A549 (cell line): Measurements from ENCODE around the gene PDE12. TPM values are rescaled to one million over a fixed set of nuclear protein-coding genes. Genes with fewer than 3 reads are reported as not detected.

Experiments used
- ATAC-seq, 2 experiments: fragments of 200-7000 bp in 1 of 2; fragments of >200 bp in 1 of 2; cut with Nextera tagmentation in 1 of 2; cut with Tn5 transposase in 1 of 2; 3 replicates each; pipeline versions ENCODE4 v1.8.0 to v1.9.1; 2018 to 2020; ENCODE audit warnings: mild to moderate bottlenecking in 1 of 2, moderate library complexity in 1 of 2
- CTCF ChIA-PET: fragments of 300-600 bp; sonication (Branson Sonifier 250); formaldehyde crosslinking; extraction: SDS; loops from one replicate; lab custom pipeline; 2021; ENCODE audit warnings: antibody characterized with exemption, inconsistent platforms; lab: Yijun Ruan, JAX
- POLR2A ChIA-PET: fragments of 350-600 bp; formaldehyde crosslinking; extraction: SDS; loops from one replicate; lab custom pipeline; 2021; ENCODE audit warnings: antibody characterized with exemption, inconsistent platforms; lab: Yijun Ruan, JAX
- DNase-seq, 2 experiments: peaks; one replicate each; pipeline versions ENCODE4 v3.0.0 to v3.0.0-alpha.2; 2011 to 2016; ENCODE audit warnings: low read depth in 1 of 2, low spot score in 1 of 2
- FAIRE-seq: peaks from 2 replicates; lab custom pipeline; 2011; peaks lifted over from hg19 to GRCh38; lab: Jason Lieb, UNC
- H3K27ac ChIP-seq, 2 experiments: fragments of >200 bp; sonication (Bioruptor Twin); formaldehyde crosslinking; 3 replicates each; pipeline ENCODE4 v1.5.1; 2016 to 2017
- H3K4me1 ChIP-seq: fragments of >200 bp; sonication (Bioruptor Twin); formaldehyde crosslinking; 3 replicates; pipeline ENCODE4 v1.6.1; 2016
- H3K4me2 ChIP-seq: fragments of >200 bp; sonication (Bioruptor Twin); formaldehyde crosslinking; 3 replicates; pipeline ENCODE4 v1.6.1; 2016
- H3K4me3 ChIP-seq: fragments of >200 bp; sonication (Bioruptor Twin); formaldehyde crosslinking; 3 replicates; pipeline ENCODE4 v1.5.1; 2016
- H3K9me3 ChIP-seq: fragments of >200 bp; sonication (Bioruptor Twin); formaldehyde crosslinking; 3 replicates; pipeline ENCODE4 v1.6.1; 2016
- CBX2 ChIP-seq: fragments of 200-600 bp; sonication (generic); IDR thresholded peaks from 2 replicates; pipeline ENCODE4 v1.6.1; 2016; ENCODE audit warnings: low read depth, mild to moderate bottlenecking, borderline replicate concordance
- CEBPB ChIP-seq, 2 experiments: fragments of >200 bp in 1 of 2; sonication (Bioruptor Twin) in 1 of 2; formaldehyde crosslinking in 1 of 2; IDR thresholded peaks; 2 replicates each; pipeline ENCODE4 v1.6.1; 2012 to 2016
- CHD2 ChIP-seq: fragments of 150-350 bp; IDR thresholded peaks from 2 replicates; pipeline ENCODE4 v1.6.1; 2014; ENCODE audit warnings: low read length; ENCODE audit not compliant: partially characterized antibody
- EHF ChIP-seq: fragments of 250-450 bp; sonication (Bioruptor Pico); IDR thresholded peaks from 2 replicates; pipeline ENCODE4 v1.5.0; 2020; ENCODE audit warnings: mild to moderate bottlenecking
- ESRRA ChIP-seq: fragments of 150-350 bp; IDR thresholded peaks from 2 replicates; pipeline ENCODE4 v1.6.1; 2014; ENCODE audit warnings: mild to moderate bottlenecking, low read length, borderline replicate concordance
- FOSB ChIP-seq: fragments of 250-450 bp; sonication (Bioruptor Pico); IDR thresholded peaks from 2 replicates; pipeline ENCODE4 v1.5.0; 2020; ENCODE audit warnings: mild to moderate bottlenecking, moderate library complexity
- JUN ChIP-seq, 2 experiments: fragments of >200 bp; sonication (Bioruptor Twin); formaldehyde crosslinking; IDR thresholded peaks; 2 replicates in 1 of 2; 3 replicates in 1 of 2; pipeline ENCODE4 v1.6.1; 2016 to 2017
- MAFK ChIP-seq: fragments of 450-650 bp; IDR thresholded peaks from 2 replicates; pipeline ENCODE4 v1.6.1; 2014; ENCODE audit not compliant: partially characterized antibody
- PHF8 ChIP-seq: fragments of 200-600 bp; sonication (generic); IDR thresholded peaks from 2 replicates; pipeline ENCODE4 v1.6.1; 2016; ENCODE audit warnings: low read depth, mild to moderate bottlenecking, antibody characterized with exemption, moderate library complexity, borderline replicate concordance
- POLR2A ChIP-seq: IDR thresholded peaks from 2 replicates; pipeline ENCODE4 v1.6.1; 2012; ENCODE audit warnings: mild to moderate bottlenecking, low read length
- RAD21 ChIP-seq, 2 experiments: fragments of >200 bp in 1 of 2; sonication (Bioruptor Twin) in 1 of 2; formaldehyde crosslinking in 1 of 2; IDR thresholded peaks in 1 of 2; conservative IDR thresholded peaks in 1 of 2; 2 replicates in 1 of 2; 3 replicates in 1 of 2; pipeline ENCODE4 v1.6.1; 2012 to 2018; ENCODE audit warnings: inconsistent platforms in 1 of 2
- SMC3 ChIP-seq: fragments of >200 bp; sonication (Bioruptor Twin); formaldehyde crosslinking; IDR thresholded peaks from 3 replicates; pipeline ENCODE4 v1.6.1; 2018; ENCODE audit warnings: inconsistent platforms
- SREBF2 ChIP-seq: fragments of 450-650 bp; IDR thresholded peaks from 2 replicates; pipeline ENCODE4 v1.6.1; 2014; ENCODE audit warnings: mild to moderate bottlenecking, moderate library complexity
- WGBS: methylation state at CpG from one replicate; pipeline ENCODE4 v1.1.6; 2017; ENCODE audit errors: missing lambda C conversion rate; 5-methylcytosine and 5-hydroxymethylcytosine counted together
- polyA plus RNA-seq, 4 experiments: library from polyadenylated mRNA; depleted of rRNA in 3 of 4; stranded (reverse); fragments of >200 nt; fragmentation: RNase III in 1 of 4; extraction: RNeasy Plus Mini Kit Qiagen cat#74134 plus additional on column Dnase treatment in 1 of 4; gene quantifications; 2 replicates in 3 of 4; 3 replicates in 1 of 4; pipeline ENCODE4 v1.2.3, GENCODE V29; 2011 to 2017
- TF ChIP-seq, protein P1 (sequence below): fragments of 450-650 bp; IDR thresholded peaks from 2 replicates; pipeline ENCODE4 v1.6.1; 2014; ENCODE audit warnings: antibody characterized with exemption
- TF ChIP-seq, protein P2 (sequence below): IDR thresholded peaks from 2 replicates; pipeline ENCODE4 v1.6.1; 2012
- TF ChIP-seq, protein P3 (sequence below): IDR thresholded peaks from 2 replicates; pipeline ENCODE4 v1.6.1; 2012
- TF ChIP-seq, protein P4 (sequence below): fragments of 250-450 bp; sonication (Bioruptor Pico); IDR thresholded peaks from 2 replicates; pipeline ENCODE4 v1.5.0; 2021; ENCODE audit warnings: mild to moderate bottlenecking, moderate library complexity, borderline replicate concordance
- TF ChIP-seq, protein P5 (sequence below): fragments of >200 bp; sonication (Bioruptor Twin); formaldehyde crosslinking; IDR thresholded peaks from 3 replicates; pipeline ENCODE4 v1.5.1; 2016

Gene PDE12
- polyA plus RNA-seq, 2 of the 4 experiments (the other 2 are of a cell fraction), result 12.7 to 14.4 TPM

DNA sequence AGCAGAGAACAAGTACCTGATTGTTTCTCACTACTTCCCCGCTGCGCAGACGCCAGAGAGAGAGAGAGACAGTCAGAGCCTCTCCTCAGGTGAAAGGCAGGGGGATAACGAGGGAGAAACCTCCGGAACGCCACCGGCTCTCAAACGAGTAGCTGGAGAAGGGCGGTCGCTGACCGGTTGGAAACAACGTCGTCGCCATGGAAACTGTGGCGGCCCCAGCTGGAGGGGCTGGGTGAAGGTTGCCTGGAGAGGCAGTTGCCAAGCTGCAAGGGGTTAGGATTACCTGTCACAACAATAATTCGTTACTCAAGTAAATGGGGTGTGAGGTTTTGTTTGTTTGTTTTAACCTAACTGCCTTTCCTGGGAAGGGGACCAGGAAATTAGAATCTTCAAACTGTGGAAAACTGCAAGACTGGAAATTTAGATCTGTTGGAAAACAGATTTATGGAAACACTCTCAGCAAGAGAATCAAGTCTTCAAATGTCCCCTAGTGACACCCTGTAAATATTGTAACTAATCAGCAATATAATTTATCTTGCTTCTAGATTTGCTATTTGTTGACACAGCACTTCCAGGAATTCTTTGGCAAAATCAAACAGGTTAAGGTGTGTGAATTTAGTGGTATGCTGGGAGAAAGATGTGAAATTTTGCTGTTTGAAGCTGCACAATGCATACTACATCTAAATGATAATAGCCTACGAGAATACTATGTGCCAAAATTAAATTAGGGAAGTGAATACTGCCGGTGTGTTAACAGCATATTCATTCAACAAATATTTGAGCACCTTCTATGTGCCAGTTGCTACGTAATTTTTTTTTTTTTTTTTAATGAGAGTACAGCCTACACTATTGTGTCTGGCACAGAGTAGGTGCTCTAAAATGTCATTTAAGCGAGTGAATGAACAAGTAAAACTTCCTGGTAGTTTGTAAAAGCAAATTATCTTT lies 11.6 kb upstream of the PDE12 start, which contains the start of gene DNAH12:
TSS of gene DNAH12 (minus strand) at position 164 of the 945 bp plus-strand sequence. CDS start 1,474 bp downstream, outside the sequence.
- WGBS, result 57% methylated on average over 20 of the region's 20 CpGs
- ATAC-seq, result peak in 1 of 2 experiments; percentile 35; a peak in 1 of 6 replicates
- no peak within 1 kb of the TSS; a peak in 1 of 6 replicates for H3K27ac ChIP-seq
- peak within 1 kb of the TSS; percentile 43 for H3K4me2 ChIP-seq
- H3K4me3 ChIP-seq, result no peak within 1 kb of the TSS
- DNase-seq, result peak in 1 of 2 experiments; percentile 8
- no peaks in the 10 kb centered on the region for H3K9me3 ChIP-seq
- no peak for FAIRE-seq
- TF ChIP-seq MAFK, result peak; percentile 45
- no peak for TF ChIP-seq FOSB (CRISPR knock-in tag)
- TF ChIP-seq CEBPB (IDR thresholded peaks at IDR 0.05), result no peak
- POLR2A ChIA-PET, result no interaction called here
- H3K4me1 ChIP-seq, result peaks cover 7% of the 10 kb centered on the region; the same call in 1 of the 3 replicates
- CTCF ChIA-PET, result no interaction called here

DNA sequence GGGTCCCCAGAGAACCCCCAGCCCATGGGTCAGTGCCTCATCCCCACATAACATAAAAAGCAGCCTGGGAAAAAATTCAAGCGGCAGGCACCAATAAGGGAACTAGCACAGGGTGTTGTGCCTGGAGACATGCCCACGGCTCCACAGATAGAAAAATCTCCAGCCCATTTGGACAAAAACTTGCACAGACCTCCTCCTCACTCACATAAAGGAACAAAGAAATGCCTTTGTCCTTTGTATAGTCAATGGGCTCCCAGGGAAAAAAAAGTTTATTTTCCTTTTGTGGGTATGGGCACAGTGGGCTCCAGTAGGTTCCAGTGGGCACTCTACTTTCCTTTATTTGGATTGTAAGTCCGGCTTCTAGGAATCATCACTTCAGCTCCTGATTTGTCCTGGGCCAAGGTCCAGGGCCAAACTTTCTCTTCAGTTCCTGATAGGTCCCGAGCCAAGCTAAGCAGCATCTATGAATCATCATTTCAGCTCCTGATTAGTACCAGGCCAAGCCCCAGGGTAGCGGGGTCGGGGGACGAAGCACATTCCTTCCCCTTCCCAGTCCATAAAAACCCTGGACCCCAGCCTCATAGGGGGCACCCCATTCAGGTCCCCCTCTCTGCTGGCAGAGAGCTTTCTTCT lies 10.3 kb upstream of the PDE12 start:
- DNase-seq, result no peak
- WGBS, result 84% methylated on average over 7 of the region's 7 CpGs
- Histone ChIP-seq H3K9me3 (no peaks in the 10 kb centered on the region), H3K27ac (no peak overlapping the region), H3K4me1 (peaks cover 7% of the 10 kb centered on the region; the same call in 1 of the 3 replicates), H3K4me2 (no peak overlapping the region), H3K4me3 (no peak overlapping the region)
- ChIA-PET CTCF (interaction anchor here (1.1 kb wide), 1 partner anchor 148 kb away, joined by 3 read pairs; no protein-coding TSS in a partner anchor), POLR2A (interaction anchor here (0.6 to 1.1 kb wide), 2 partner anchors 10 to 459 kb away, joined by 3 read pairs; partner anchors contain the start of gene PDE12)
- TF ChIP-seq, protein P1, sequence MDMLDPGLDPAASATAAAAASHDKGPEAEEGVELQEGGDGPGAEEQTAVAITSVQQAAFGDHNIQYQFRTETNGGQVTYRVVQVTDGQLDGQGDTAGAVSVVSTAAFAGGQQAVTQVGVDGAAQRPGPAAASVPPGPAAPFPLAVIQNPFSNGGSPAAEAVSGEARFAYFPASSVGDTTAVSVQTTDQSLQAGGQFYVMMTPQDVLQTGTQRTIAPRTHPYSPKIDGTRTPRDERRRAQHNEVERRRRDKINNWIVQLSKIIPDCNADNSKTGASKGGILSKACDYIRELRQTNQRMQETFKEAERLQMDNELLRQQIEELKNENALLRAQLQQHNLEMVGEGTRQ, result no peak
- TF ChIP-seq CBX2 (no peak), EHF (no peak), JUN (IDR thresholded peaks at IDR 0.05) (no peak), SMC3 (no peak), RAD21 (conservative IDR thresholded peaks at IDR 0.05 in 1 of 2, IDR thresholded peaks at IDR 0.05 in 1 of 2) (no peak), ESRRA (no peak), CEBPB (IDR thresholded peaks at IDR 0.05) (no peak), CHD2 (no peak), POLR2A (no peak), SREBF2 (no peak), PHF8 (no peak)
- TF ChIP-seq, protein P2, sequence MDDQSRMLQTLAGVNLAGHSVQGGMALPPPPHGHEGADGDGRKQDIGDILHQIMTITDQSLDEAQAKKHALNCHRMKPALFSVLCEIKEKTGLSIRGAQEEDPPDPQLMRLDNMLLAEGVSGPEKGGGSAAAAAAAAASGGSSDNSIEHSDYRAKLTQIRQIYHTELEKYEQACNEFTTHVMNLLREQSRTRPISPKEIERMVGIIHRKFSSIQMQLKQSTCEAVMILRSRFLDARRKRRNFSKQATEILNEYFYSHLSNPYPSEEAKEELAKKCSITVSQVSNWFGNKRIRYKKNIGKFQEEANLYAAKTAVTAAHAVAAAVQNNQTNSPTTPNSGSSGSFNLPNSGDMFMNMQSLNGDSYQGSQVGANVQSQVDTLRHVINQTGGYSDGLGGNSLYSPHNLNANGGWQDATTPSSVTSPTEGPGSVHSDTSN, result no peak
- TF ChIP-seq, protein P3, sequence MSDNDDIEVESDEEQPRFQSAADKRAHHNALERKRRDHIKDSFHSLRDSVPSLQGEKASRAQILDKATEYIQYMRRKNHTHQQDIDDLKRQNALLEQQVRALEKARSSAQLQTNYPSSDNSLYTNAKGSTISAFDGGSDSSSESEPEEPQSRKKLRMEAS, result no peak
- TF ChIP-seq, protein P4, sequence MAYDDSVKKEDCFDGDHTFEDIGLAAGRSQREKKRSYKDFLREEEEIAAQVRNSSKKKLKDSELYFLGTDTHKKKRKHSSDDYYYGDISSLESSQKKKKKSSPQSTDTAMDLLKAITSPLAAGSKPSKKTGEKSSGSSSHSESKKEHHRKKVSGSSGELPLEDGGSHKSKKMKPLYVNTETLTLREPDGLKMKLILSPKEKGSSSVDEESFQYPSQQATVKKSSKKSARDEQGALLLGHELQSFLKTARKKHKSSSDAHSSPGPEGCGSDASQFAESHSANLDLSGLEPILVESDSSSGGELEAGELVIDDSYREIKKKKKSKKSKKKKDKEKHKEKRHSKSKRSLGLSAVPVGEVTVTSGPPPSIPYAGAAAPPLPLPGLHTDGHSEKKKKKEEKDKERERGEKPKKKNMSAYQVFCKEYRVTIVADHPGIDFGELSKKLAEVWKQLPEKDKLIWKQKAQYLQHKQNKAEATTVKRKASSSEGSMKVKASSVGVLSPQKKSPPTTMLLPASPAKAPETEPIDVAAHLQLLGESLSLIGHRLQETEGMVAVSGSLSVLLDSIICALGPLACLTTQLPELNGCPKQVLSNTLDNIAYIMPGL (CRISPR knock-in tag), result no peak
- TF ChIP-seq, protein P5, sequence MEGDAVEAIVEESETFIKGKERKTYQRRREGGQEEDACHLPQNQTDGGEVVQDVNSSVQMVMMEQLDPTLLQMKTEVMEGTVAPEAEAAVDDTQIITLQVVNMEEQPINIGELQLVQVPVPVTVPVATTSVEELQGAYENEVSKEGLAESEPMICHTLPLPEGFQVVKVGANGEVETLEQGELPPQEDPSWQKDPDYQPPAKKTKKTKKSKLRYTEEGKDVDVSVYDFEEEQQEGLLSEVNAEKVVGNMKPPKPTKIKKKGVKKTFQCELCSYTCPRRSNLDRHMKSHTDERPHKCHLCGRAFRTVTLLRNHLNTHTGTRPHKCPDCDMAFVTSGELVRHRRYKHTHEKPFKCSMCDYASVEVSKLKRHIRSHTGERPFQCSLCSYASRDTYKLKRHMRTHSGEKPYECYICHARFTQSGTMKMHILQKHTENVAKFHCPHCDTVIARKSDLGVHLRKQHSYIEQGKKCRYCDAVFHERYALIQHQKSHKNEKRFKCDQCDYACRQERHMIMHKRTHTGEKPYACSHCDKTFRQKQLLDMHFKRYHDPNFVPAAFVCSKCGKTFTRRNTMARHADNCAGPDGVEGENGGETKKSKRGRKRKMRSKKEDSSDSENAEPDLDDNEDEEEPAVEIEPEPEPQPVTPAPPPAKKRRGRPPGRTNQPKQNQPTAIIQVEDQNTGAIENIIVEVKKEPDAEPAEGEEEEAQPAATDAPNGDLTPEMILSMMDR, result no peak
- FAIRE-seq, result no peak
- no peak for ATAC-seq
